ENCODE data around the gene CRYBG3. TPM values are rescaled to one million over a fixed set of nuclear protein-coding genes. Genes with fewer than 3 reads are reported as not detected.

The CRYBG3 gene
- total and polyA plus RNA-seq, 2 of the 13 experiments (the other 11 are each of a cell fraction or from before 2014, with no cell fraction given): 3.8 to 15.9 TPM

DNA sequence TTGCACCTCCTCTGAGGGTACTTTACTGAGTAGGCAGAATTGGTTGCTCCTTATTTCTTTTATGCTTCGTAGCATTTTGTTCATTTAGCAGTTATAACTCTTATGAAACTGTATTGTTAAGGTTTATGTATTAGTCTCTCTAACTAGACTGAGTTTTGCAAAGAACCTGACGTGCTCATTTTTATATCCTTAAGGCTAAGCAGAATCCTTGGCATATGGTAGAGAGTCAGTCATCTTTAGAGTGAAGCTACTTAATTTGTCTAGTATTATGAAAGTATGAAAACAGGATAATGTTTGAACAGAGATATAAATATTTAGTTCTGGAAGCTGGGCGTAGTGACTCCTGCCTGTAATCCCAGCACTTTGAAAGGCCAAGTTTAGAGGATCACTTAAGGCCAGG, 20.1 kb downstream of the CRYBG3 start:
- no peak overlapping the region for H2AFZ ChIP-seq (ENCODE audit: low read length)
- FAIRE-seq: no peak
- no peak for ATAC-seq
- no peak overlapping the region for H3K4me3 ChIP-seq (replicated peaks in 1 of 3; ENCODE audit: insufficient read depth in 1 of 3, low read depth in 2 of 3, low read length in 3 of 3)
- no peaks in the 10 kb centered on the region for H3K27me3 ChIP-seq (ENCODE audit: control insufficient read depth in 1 of 2, insufficient read depth in 2 of 2, low read length in 2 of 2)
- DNase-seq (ENCODE audit: low spot score): no peak
- CTCF ChIA-PET (ENCODE audit: low intra/inter-chr PET ratio, low total read pairs): no interaction called here
- no peak overlapping the region for H3K9ac ChIP-seq (ENCODE audit: insufficient read depth, low read depth, low read length)
- H3K4me2 ChIP-seq (ENCODE audit: low read depth, low read length): no peak overlapping the region
- no peaks in the 10 kb centered on the region for H4K20me1 ChIP-seq (ENCODE audit: insufficient read depth, low read length)
- H3K9me3 ChIP-seq (ENCODE audit: low read length): no peaks in the 10 kb centered on the region
- BruUV-seq (replicated peaks): no TSS peak
- TF ChIP-seq EHMT2 (IDR thresholded peaks at IDR 0.05; ENCODE audit: borderline replicate concordance, low read depth, low read length): no peak
- TF ChIP-seq PRPF4 (IDR thresholded peaks at IDR 0.05; ENCODE audit: low read depth, low read length, poor library complexity, severe bottlenecking): no peak
- TF ChIP-seq ZNF547 (CRISPR knock-in tag; IDR thresholded peaks at IDR 0.05): no peak
- TF ChIP-seq, protein P1, sequence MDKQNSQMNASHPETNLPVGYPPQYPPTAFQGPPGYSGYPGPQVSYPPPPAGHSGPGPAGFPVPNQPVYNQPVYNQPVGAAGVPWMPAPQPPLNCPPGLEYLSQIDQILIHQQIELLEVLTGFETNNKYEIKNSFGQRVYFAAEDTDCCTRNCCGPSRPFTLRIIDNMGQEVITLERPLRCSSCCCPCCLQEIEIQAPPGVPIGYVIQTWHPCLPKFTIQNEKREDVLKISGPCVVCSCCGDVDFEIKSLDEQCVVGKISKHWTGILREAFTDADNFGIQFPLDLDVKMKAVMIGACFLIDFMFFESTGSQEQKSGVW (CRISPR knock-in tag; IDR thresholded peaks at IDR 0.05; ENCODE audit: borderline replicate concordance): no peak
- no peak for TF ChIP-seq ZNF781 (CRISPR knock-in tag; IDR thresholded peaks at IDR 0.05; ENCODE audit: borderline replicate concordance, not compliant biosample characterization)
- TF ChIP-seq ZNF253 (CRISPR knock-in tag; IDR thresholded peaks at IDR 0.05; ENCODE audit: borderline replicate concordance): no peak
- TF ChIP-seq SETDB1 (CRISPR knock-in tag; IDR thresholded peaks at IDR 0.05; ENCODE audit: borderline replicate concordance): no peak
- TF ChIP-seq, protein P2, sequence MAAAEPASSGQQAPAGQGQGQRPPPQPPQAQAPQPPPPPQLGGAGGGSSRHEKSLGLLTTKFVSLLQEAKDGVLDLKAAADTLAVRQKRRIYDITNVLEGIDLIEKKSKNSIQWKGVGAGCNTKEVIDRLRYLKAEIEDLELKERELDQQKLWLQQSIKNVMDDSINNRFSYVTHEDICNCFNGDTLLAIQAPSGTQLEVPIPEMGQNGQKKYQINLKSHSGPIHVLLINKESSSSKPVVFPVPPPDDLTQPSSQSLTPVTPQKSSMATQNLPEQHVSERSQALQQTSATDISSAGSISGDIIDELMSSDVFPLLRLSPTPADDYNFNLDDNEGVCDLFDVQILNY (CRISPR knock-in tag; conservative IDR thresholded peaks at IDR 0.05): no peak
- TF ChIP-seq, protein P3, sequence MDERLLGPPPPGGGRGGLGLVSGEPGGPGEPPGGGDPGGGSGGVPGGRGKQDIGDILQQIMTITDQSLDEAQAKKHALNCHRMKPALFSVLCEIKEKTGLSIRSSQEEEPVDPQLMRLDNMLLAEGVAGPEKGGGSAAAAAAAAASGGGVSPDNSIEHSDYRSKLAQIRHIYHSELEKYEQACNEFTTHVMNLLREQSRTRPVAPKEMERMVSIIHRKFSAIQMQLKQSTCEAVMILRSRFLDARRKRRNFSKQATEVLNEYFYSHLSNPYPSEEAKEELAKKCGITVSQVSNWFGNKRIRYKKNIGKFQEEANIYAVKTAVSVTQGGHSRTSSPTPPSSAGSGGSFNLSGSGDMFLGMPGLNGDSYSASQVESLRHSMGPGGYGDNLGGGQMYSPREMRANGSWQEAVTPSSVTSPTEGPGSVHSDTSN (CRISPR knock-in tag; IDR thresholded peaks at IDR 0.05): no peak
- no peak for TF ChIP-seq FOXK1 (CRISPR knock-in tag; IDR thresholded peaks at IDR 0.05; ENCODE audit: borderline replicate concordance, low read depth)
- TF ChIP-seq ZNF329 (CRISPR knock-in tag; IDR thresholded peaks at IDR 0.05; ENCODE audit: low read depth): no peak
- TF ChIP-seq, protein P4, sequence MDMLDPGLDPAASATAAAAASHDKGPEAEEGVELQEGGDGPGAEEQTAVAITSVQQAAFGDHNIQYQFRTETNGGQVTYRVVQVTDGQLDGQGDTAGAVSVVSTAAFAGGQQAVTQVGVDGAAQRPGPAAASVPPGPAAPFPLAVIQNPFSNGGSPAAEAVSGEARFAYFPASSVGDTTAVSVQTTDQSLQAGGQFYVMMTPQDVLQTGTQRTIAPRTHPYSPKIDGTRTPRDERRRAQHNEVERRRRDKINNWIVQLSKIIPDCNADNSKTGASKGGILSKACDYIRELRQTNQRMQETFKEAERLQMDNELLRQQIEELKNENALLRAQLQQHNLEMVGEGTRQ (IDR thresholded peaks at IDR 0.05; ENCODE audit: low read depth, low read length): no peak
- TF ChIP-seq, protein P4 (CRISPR knock-in tag; IDR thresholded peaks at IDR 0.05; ENCODE audit: borderline replicate concordance): no peak
- TF ChIP-seq ZNF589 (CRISPR knock-in tag; conservative IDR thresholded peaks at IDR 0.05): no peak
- no peak for TF ChIP-seq ZFP90 (CRISPR knock-in tag; IDR thresholded peaks at IDR 0.05; ENCODE audit: borderline replicate concordance)
- TF ChIP-seq HDAC6 (IDR thresholded peaks at IDR 0.05; ENCODE audit: low read depth, low read length): no peak
- 94% methylated on average over 3 of the region's 3 CpGs for WGBS (ENCODE audit: low lambda C conversion rate)
- intact Hi-C loops (cut with micrococcal nuclease; ENCODE audit: unreplicated experiment): no loop called here
- POLR2A ChIA-PET: no interaction called here
- H3K27ac ChIP-seq (ENCODE audit: extremely low read length, insufficient read depth, low read length): no peak overlapping the region
- in situ Hi-C loops (cut with HindIII; ENCODE audit: extremely low pct_ligation_motif_present, low pct_unique_long_range_greater_than_20kb): no loop called here
- H3K79me2 ChIP-seq (ENCODE audit: insufficient read depth, low read length): peaks cover 6% of the 10 kb centered on the region
- peaks cover 2 to 11% of the 10 kb centered on the region in 2 experiments; a peak in 2 of 5 replicates for H3K36me3 ChIP-seq (replicated peaks in 1 of 2; ENCODE audit: control insufficient read depth in 1 of 2, insufficient read depth in 2 of 2, low read length in 2 of 2)
- peaks cover 8% of the 10 kb centered on the region; the same call in 1 of the 2 replicates for H3K4me1 ChIP-seq (ENCODE audit: insufficient read depth, low read length)
